A549 treated with AZD9567 at 1 μM for 4 hours (cell line): ENCODE data around the gene EXOSC7. TPM values are rescaled to one million over a fixed set of nuclear protein-coding genes. Genes with fewer than 3 reads are reported as not detected.

Experiments
- total RNA-seq: library from RNA; stranded (reverse); fragments of 200-300 nt; extraction: Qiagen RNA extraction; gene quantifications from 5 replicates; pipeline ENCODE4 v1.2.3, GENCODE V29; 2022; ENCODE audit not compliant: insufficient read depth

EXOSC7 gene
- 45.5 to 51.0 TPM (median 46.5 TPM) in 5 replicates for total RNA-seq

DNA sequence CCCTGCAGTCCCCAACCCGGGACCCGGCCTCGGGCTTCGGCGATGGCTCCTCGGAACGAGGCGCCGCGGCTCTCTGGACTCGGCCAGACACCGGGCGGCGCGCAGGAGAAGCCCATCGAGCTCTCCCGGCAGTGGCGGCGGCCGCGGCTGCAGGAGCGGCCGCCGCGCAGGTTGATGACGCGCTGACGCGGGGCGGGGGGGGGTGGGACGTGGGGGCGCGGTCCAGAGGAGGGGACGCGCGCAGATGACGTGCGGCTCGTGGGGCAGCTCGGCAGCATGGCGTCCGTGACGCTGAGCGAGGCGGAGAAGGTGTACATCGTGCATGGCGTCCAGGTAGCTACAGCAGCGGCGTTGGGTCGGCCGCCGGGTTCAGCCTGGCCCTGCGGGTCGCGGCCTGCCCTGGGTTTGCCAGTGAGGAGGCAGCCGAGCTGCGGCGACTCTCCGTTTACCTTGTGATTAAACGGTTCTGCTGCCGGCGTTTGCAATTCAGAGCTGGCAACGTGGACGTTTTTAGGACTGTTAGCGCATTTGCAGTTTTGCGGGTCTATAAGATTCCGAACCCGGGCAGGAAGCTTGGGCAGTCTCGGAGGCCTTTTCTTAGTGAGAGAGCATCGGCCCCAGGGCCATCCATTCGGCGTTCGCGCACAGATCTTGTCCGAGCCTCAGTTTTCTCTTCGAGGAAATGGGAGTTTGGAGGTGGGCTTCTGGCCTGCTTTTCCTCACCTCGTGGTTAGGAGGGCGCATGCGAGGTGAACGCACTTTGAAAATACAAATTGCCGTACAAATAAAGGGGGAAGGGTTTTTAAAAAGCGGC, at the start of gene EXOSC7, which contains the start of gene ZDHHC3:
Gene EXOSC7 (plus strand): TSS at position 243 of the 814 bp plus-strand sequence. CDS start 34 bp downstream, at position 277.
Gene ZDHHC3 (minus strand): TSS at position 173 of the 814 bp plus-strand sequence. CDS start 16,738 bp downstream, outside the sequence.

GRCh38 chr3:45026038-45026437, 50.0 kb downstream of the EXOSC7 start, which contains the start of gene CLEC3B:
Gene CLEC3B, plus strand, starts transcription at chr3:45026303. Its CDS starts 60 bp downstream, at chr3:45026363.

Other genes with a start within 250 kb of the EXOSC7 start
- 0.02 to 0.08 TPM in 2 of 5 replicates, not detected in the others for gene ZNF501, start 246.6 kb upstream of the EXOSC7 start, total RNA-seq
- gene KIAA1143, start 214.6 kb upstream of the EXOSC7 start, total RNA-seq, result 11.3 to 18.1 TPM (median 16.3 TPM) in 5 replicates
- gene KIF15, start 214.4 kb upstream of the EXOSC7 start, total RNA-seq, result 7.7 to 23.4 TPM (median 8.7 TPM) in 5 replicates
- 6.3 to 12.6 TPM (median 10.8 TPM) in 5 replicates for gene TMEM42, start 114.3 kb upstream of the EXOSC7 start, total RNA-seq
- 0.06 to 0.26 TPM (median 0.08 TPM) in 4 of 5 replicates, not detected in the other for gene TGM4, start 101.6 kb upstream of the EXOSC7 start, total RNA-seq
- gene ZDHHC3, start 70 bp upstream of the EXOSC7 start, total RNA-seq, result 40.6 to 44.8 TPM (median 43.7 TPM) in 5 replicates
- 0.26 to 0.29 TPM in 2 of 5 replicates, not detected in the others for gene CLEC3B, start 50.1 kb downstream of the EXOSC7 start, total RNA-seq
- 6.2 to 9.5 TPM (median 6.8 TPM) in 5 replicates for gene CDCP1, start 170.1 kb downstream of the EXOSC7 start, total RNA-seq